ENCODE data around the gene CFHR4. TPM values are rescaled to one million over a fixed set of nuclear protein-coding genes. Genes with fewer than 3 reads are reported as not detected.
"Not testable (repeated sequence)": the region's sequence is repeated elsewhere in the genome, so short reads cannot be mapped to it uniquely, and the experiment has no call there.

Gene CFHR4
- 1 to 10 TPM in 1 of 4 donors, not detected in 3; 1.8 TPM for total RNA-seq

GRCh38 chr1:196887515-196888239, at the start of gene CFHR4:
CFHR4 (plus strand) TSS chr1:196888052; CDS start chr1:196888151, 99 bp downstream.
- no peaks in the 10 kb centered on the region for H3K9me3 ChIP-seq
- no peaks in the 10 kb centered on the region for H3K27me3 ChIP-seq
- DNase-seq (ENCODE audit: low spot score in 2 of 2), result no peak
- no peak within 1 kb of the TSS for H3K27ac ChIP-seq
- TF ChIP-seq CTCF (IDR thresholded peaks at IDR 0.05) (no peak), POLR2A (IDR thresholded peaks at IDR 0.05) (no peak), EP300 (IDR thresholded peaks at IDR 0.05) (no peak)
- H3K36me3 ChIP-seq, result no peaks in the 10 kb centered on the region
- H3K4me1 ChIP-seq, result no peaks in the 10 kb centered on the region
- H3K4me3 ChIP-seq, result no peak within 1 kb of the TSS

GRCh38 chr1:196849613-196850492, 38.0 kb upstream of the CFHR4 start:
- H3K36me3 ChIP-seq; H3K27ac ChIP-seq; H3K9me3 ChIP-seq; H3K27me3 ChIP-seq; DNase-seq (ENCODE audit: low spot score in 2 of 2); H3K4me3 ChIP-seq; H3K4me1 ChIP-seq: not testable (repeated sequence)
- 34 to 38% methylated on average over 2 to 4 of the region's 4 CpGs for WGBS, 2 donors

GRCh38 chr1:196856053-196856452, 31.8 kb upstream of the CFHR4 start:
- no peak for TF ChIP-seq EP300 (IDR thresholded peaks at IDR 0.05)
- no peak for TF ChIP-seq CTCF (IDR thresholded peaks at IDR 0.05)
- no peak for TF ChIP-seq POLR2A (IDR thresholded peaks at IDR 0.05)
- no peaks in the 10 kb centered on the region for H3K9me3 ChIP-seq
- WGBS, 2 donors, result 85 to 88% methylated on average over 6 of the region's 6 CpGs

GRCh38 chr1:196857188-196857587, 30.7 kb upstream of the CFHR4 start:
- Histone ChIP-seq H3K27me3 (no peaks in the 10 kb centered on the region), H3K36me3 (no peaks in the 10 kb centered on the region), H3K4me3 (no peak overlapping the region), H3K27ac (no peak overlapping the region), H3K4me1 (no peaks in the 10 kb centered on the region), H3K9me3 (no peaks in the 10 kb centered on the region)
- no peak for DNase-seq (ENCODE audit: low spot score in 2 of 2)
- 68 to 76% methylated on average over 2 of the region's 2 CpGs for WGBS, 2 donors
- TF ChIP-seq EP300 (IDR thresholded peaks at IDR 0.05), result no peak
- no peak for TF ChIP-seq POLR2A (IDR thresholded peaks at IDR 0.05)
- no peak for TF ChIP-seq CTCF (IDR thresholded peaks at IDR 0.05)

More at GRCh38 chr1:196856053-196856452, 31.8 kb upstream of the CFHR4 start:
- DNase-seq (ENCODE audit: low spot score in 2 of 2), result no peak
- Histone ChIP-seq H3K4me1 (no peaks in the 10 kb centered on the region), H3K4me3 (no peak overlapping the region), H3K27me3 (no peaks in the 10 kb centered on the region), H3K27ac (no peak overlapping the region), H3K36me3 (no peaks in the 10 kb centered on the region)

GRCh38 chr1:196858811-196859210, 29.0 kb upstream of the CFHR4 start:
- H3K36me3 ChIP-seq, result no peaks in the 10 kb centered on the region
- no peaks in the 10 kb centered on the region for H3K27me3 ChIP-seq
- H3K4me1 ChIP-seq, result no peaks in the 10 kb centered on the region
- H3K27ac ChIP-seq, result no peak overlapping the region
- WGBS, 2 donors, result 73 to 75% methylated on average over 3 of the region's 3 CpGs
- TF ChIP-seq EP300 (IDR thresholded peaks at IDR 0.05), result no peak
- no peak for TF ChIP-seq POLR2A (IDR thresholded peaks at IDR 0.05)
- no peak for TF ChIP-seq CTCF (IDR thresholded peaks at IDR 0.05)
- no peak for DNase-seq (ENCODE audit: low spot score in 2 of 2)
- H3K9me3 ChIP-seq, result peaks cover 0 to 5% (median 0%) of the 10 kb centered on the region in 4 donors
- no peak overlapping the region for H3K4me3 ChIP-seq
